Left cardiac atrium (tissue), 4 donors: Measurements from ENCODE around the gene ZNF423. TPM values are rescaled to one million over a fixed set of nuclear protein-coding genes. Genes with fewer than 3 reads are reported as not detected.
"Not testable (repeated sequence)": the region's sequence is repeated elsewhere in the genome, so short reads cannot be mapped to it uniquely, and the experiment has no call there.

Experiments used
- ATAC-seq, 2 donors: fragments of 200-7000 bp; cut with Tn5 transposase; one replicate each; pipeline ENCODE4 v1.9.1; 2020; ENCODE audit warnings: mild to moderate bottlenecking in 2 of 2, moderate library complexity in 2 of 2
- DNase-seq: peaks from one replicate; pipeline ENCODE4 v3.0.0-alpha.2; 2020
- intact Hi-C, 2 donors: fragments of 100-400 bp; cut with DNase I; formaldehyde crosslinking; loops; one replicate each; pipeline versions ENCODE4 v1.14.1 to v1.15.1; 2022 to 2023
- total RNA-seq, 2 donors: library from RNA; stranded (reverse); fragmentation: NEBNext Ultra II Directional; extraction: Animal tissue kit (Norgen Biotek cat#: 25700); gene quantifications; one replicate each; pipeline ENCODE4 v1.2.1, GENCODE V29; 2021
- donor health status: DM: no; HTN: yes; CAD: no.
- donor health status: DM: no; HTN: yes; CAD: no; lungs with severe emphysema.
- donor health status: DM: yes; HTN: yes; CAD: no.
- donor health status: Dilated cardiomyopathy.

Gene ZNF423
- total RNA-seq, 2 donors from 2014 or later, result 11.1 to 13.8 TPM

DNA sequence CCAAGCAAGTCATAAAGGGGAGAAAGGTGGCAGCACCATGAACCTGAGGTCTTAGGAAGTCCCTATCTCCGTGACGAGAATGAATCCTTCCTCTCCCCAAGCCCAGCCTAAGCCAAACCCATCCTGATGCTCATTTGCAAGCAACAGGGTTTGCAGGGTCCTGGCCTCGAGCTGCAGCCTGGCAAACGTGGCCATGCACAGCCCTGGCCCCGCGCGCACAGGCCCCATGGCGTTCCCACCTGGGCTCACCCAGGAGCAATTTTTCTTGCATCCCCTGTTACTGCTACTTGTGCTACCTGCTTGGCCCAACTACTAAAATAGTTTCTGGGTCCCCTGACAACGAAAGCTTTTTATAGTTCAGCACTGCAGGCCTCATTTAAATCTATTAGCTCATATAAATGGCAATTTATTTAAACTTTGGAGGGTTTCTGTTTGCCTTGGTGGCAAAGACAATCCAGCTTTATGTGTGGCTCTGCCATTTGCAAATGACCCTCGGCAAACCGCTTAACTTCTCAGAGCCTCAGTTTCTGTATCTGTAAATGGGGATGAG is 340.8 kb downstream of the ZNF423 start:
- ATAC-seq (no peak), DNase-seq (no peak)
- intact Hi-C loops, result no loop called here

GRCh38 chr16:49514073-49514980 is 341.6 kb downstream of the ZNF423 start:
- ATAC-seq (no peak), DNase-seq (no peak)
- intact Hi-C loops, result no loop called here

- intact Hi-C loops, result no loop called here
- no peak for DNase-seq
- peak in 1 of 2 donors; percentile 59 for ATAC-seq
Observed at GRCh38 chr16:49513040-49513439, 342.9 kb downstream of the ZNF423 start.

- DNase-seq (no peak), ATAC-seq (no peak)
- intact Hi-C loops, result no loop called here
Observed at GRCh38 chr16:49510654-49511305, 345.1 kb downstream of the ZNF423 start.

GRCh38 chr16:49510141-49510540 is 345.8 kb downstream of the ZNF423 start:
- DNase-seq (no peak), ATAC-seq (no peak)
- intact Hi-C loops, result no loop called here

DNA sequence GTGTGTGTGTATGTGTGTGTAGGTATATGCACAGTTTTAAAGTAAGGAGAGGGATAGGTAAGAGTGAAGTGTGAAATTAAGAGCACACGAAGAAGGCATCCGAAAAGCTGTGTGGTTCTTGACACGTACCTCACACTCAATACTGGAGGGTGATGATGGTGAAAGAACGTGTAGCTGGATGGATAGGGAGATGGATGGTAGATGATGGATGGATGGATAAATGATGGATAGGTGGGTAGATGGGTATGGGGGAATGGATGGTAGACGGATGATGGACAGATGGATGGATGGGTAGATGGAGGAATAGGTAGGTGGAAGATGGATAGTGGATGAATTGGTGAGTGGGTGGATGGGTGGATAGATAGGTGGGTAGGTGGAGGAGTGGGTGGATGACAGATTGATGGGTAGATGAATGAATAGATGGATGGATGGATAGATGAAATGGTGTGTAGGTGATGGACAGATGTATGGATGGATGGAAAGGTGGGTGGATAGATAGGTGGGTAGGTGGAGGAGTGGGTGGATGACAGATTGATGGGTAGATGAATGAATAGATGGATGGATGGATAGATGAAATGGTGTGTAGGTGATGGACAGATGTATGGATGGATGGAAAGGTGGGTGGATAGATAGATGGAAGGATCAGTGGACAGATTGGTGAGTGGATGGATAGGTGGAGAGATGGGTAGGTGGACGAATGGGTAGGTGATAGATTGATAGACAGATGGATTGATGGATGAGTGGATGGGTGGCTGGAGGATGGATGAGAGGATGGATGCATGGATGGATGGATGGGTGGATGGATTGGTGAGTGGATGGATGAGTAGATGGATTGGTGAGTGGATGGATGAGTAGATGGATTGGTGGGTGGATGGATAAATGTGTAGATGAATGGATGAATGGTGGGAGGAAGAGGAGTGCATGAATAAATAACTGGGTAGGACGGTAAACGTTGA is 349.6 kb downstream of the ZNF423 start:
- intact Hi-C loops, DNase-seq, ATAC-seq: not testable (repeated sequence)

DNA sequence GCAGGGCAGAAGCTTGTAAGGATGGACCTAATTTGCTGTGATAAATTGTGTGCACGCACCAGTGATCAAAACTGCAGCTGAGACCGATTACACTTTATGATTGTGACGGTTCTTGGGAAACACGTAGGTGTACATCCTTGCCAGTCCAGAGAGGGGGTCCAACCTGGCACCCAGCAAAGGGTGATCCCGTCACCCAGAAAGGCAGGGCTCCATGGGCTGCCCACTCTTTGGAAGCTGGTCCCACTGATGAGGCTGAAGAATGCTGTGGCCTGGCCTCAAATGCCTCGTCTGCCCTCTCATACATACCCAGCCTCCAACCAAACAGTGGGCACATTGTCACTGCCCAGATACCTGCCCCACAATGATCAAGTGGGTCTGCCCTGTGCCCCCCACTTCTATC is 350.4 kb downstream of the ZNF423 start:
- DNase-seq (no peak), ATAC-seq (no peak)

DNA sequence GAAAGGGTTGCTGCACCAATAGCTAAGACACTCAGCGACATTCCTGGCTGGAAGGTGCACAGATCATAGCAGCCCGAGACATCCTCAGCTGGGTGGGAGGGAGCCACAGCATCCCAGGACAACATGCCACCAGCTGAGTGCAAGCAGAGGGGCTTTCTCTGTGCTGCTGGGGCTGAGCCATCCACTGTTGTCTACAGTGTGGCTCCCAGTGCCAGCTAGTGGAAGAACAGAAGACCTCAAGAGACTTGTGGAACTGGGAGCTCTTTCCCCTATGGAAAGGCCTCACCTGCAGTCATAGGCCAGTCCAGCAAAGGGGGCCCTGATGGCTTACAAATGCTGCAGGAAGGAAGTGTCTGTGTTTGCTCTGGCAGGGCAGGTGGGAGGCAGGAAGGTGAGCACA is 351.3 kb downstream of the ZNF423 start:
- DNase-seq (no peak), ATAC-seq (no peak)
- intact Hi-C loops, result no loop called here

More for the DNA sequence above, 350.4 kb downstream of the ZNF423 start:
- intact Hi-C loops, result no loop called here

DNA sequence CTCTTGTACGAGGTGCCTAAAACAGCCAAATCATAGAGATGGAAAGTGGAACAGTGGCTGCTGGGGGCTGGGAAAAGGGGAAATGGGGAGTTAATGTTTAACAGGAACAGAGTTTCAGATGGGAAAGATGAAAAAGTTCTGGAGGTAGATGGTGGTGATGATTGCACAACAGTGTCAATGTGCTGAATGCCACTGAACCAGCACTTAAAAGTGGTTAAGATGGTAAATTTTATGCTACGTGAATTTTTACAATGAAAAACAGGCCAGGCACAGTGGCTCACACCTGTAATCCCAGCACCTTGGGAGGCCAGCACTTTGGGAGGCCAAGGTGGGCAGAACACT is 351.9 kb downstream of the ZNF423 start:
- ATAC-seq (no peak), DNase-seq (no peak)
- intact Hi-C loops, result no loop called here

GRCh38 chr16:49503256-49504022 is 352.5 kb downstream of the ZNF423 start:
- ATAC-seq (no peak), DNase-seq (no peak)

GRCh38 chr16:49502136-49502881 is 353.6 kb downstream of the ZNF423 start:
- ATAC-seq, result no peak
- DNase-seq, result no peak
- intact Hi-C loops, result no loop called here

More at GRCh38 chr16:49503256-49504022, 352.5 kb downstream of the ZNF423 start:
- intact Hi-C loops, result no loop called here

- DNase-seq (no peak), ATAC-seq (no peak)
- intact Hi-C loops, result no loop called here
Observed at GRCh38 chr16:49499869-49500610, 355.9 kb downstream of the ZNF423 start.

GRCh38 chr16:49499414-49499785 is 356.5 kb downstream of the ZNF423 start:
- no peak for ATAC-seq
- DNase-seq, result no peak
- intact Hi-C loops, result no loop called here

- intact Hi-C loops, result no loop called here
Observed at GRCh38 chr16:49498666-49499413, 357.1 kb downstream of the ZNF423 start.

DNA sequence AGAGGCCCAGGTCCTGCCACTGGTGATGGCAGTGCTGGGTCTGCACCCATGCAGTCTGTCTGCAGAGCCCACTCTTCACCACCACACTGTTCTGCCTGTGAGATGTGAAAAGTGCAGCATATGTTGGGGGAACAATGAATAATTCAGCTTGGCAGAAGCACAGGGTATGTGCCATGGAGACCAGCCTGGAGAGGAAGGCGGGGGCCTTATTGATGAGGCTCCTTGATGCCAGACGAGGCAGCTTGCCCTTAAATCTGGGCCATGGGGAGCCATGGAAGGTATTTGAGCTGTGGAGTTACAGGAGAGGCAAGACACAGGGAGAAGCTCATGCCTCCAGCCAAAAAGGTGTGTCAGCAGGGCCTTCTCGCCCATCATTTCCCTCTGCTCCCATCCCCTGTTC is 357.6 kb downstream of the ZNF423 start:
- ATAC-seq, result no peak
- intact Hi-C loops, result no loop called here
- no peak for DNase-seq

More at GRCh38 chr16:49498666-49499413, 357.1 kb downstream of the ZNF423 start:
- ATAC-seq (no peak), DNase-seq (no peak)

GRCh38 chr16:49497466-49497865 is 358.4 kb downstream of the ZNF423 start:
- DNase-seq, result no peak
- ATAC-seq, result no peak
- intact Hi-C loops, result no loop called here
